Stimulated activated CD4-positive, alpha-beta T cell treated with anti-CD3 and anti-CD28 coated beads, Interleukin-12 subunit alpha, Interleukin-12 subunit beta, amount 100 ng/mL, for 48 hours (primary cell): Measurements from ENCODE around the gene CCNK.

Source experiments
- DNase-seq, 3 donors: peaks; one replicate each; pipeline ENCODE4 v3.0.0-alpha.2; 2020; ENCODE audit warnings: low read depth in 2 of 3, low spot score in 1 of 3

CCNK gene

GRCh38 chr14:99480917-99481744 is at the start of gene CCNK:
Gene CCNK (plus strand): TSS chr14:99481409. CDS start chr14:99492678, 11,269 bp downstream.
- peak; percentile 99 to 100 (median 100) for DNase-seq

GRCh38 chr14:99431986-99432385 is 49.2 kb upstream of the CCNK start:
- no peak for DNase-seq

- no peak for DNase-seq
These were observed 48.7 kb upstream of the CCNK start for GRCh38 chr14:99432485-99432884.

GRCh38 chr14:99435327-99435726 is 45.9 kb upstream of the CCNK start:
- DNase-seq, result no peak

GRCh38 chr14:99436247-99437180 is 44.7 kb upstream of the CCNK start:
- no peak for DNase-seq

GRCh38 chr14:99437706-99438105 is 43.5 kb upstream of the CCNK start:
- no peak for DNase-seq

GRCh38 chr14:99440278-99440677 is 40.9 kb upstream of the CCNK start:
- no peak for DNase-seq

- no peak for DNase-seq
These were observed 39.9 kb upstream of the CCNK start for GRCh38 chr14:99441157-99441870.

- DNase-seq, result no peak
These were observed 39.3 kb upstream of the CCNK start for GRCh38 chr14:99441918-99442317.

GRCh38 chr14:99445931-99446330 is 35.3 kb upstream of the CCNK start:
- DNase-seq, result no peak

- no peak for DNase-seq
These were observed 33.5 kb upstream of the CCNK start for GRCh38 chr14:99447739-99448138.

GRCh38 chr14:99450266-99450665 is 30.9 kb upstream of the CCNK start:
- no peak for DNase-seq

GRCh38 chr14:99451234-99451633 is 30.0 kb upstream of the CCNK start:
- DNase-seq, result no peak

GRCh38 chr14:99452968-99453367 is 28.2 kb upstream of the CCNK start:
- DNase-seq, result no peak

GRCh38 chr14:99454246-99454645 is 27.0 kb upstream of the CCNK start:
- DNase-seq, result no peak

- DNase-seq, result no peak
These were observed 21.6 kb upstream of the CCNK start for GRCh38 chr14:99459481-99460100.

GRCh38 chr14:99460793-99461192 is 20.4 kb upstream of the CCNK start:
- no peak for DNase-seq

GRCh38 chr14:99461411-99462085 is 19.7 kb upstream of the CCNK start:
- no peak for DNase-seq

GRCh38 chr14:99462210-99462609 is 19.0 kb upstream of the CCNK start:
- DNase-seq, result no peak

GRCh38 chr14:99463974-99464373 is 17.2 kb upstream of the CCNK start:
- DNase-seq, result no peak
